SK-N-MC (cell line): Measurements from ENCODE around the gene TMBIM4.

Experiments
- EZH2 ChIP-seq: fragments of 200-600 bp; sonication (generic); IDR thresholded peaks from one replicate; pipeline ENCODE4 v1.6.1; 2017; ENCODE audit warnings: antibody characterized with exemption
- FOXP2 ChIP-seq: optimal IDR thresholded peaks from 2 replicates; pipeline ENCODE3; 2011; ENCODE audit warnings: mild to moderate bottlenecking, moderate library complexity; ENCODE audit not compliant: insufficient read depth; ENCODE audit errors: extremely low read length, control extremely low read depth
- POLR2AphosphoS5 ChIP-seq: IDR thresholded peaks from 2 replicates; pipeline ENCODE4 v1.6.1; 2012; ENCODE audit warnings: mild to moderate bottlenecking, low read depth, low read length, borderline replicate concordance

- TF ChIP-seq POLR2AphosphoS5: no peak
- TF ChIP-seq EZH2: no peak
- no peak for TF ChIP-seq FOXP2
Observed at GRCh38 chr12:66143868-66144267, 25.9 kb downstream of the TMBIM4 start.
